ENCODE measurements around the gene VCL. TPM values are rescaled to one million over a fixed set of nuclear protein-coding genes. Genes with fewer than 3 reads are reported as not detected.
"Not testable (repeated sequence)": the region's sequence is repeated elsewhere in the genome, so short reads cannot be mapped to it uniquely, and the experiment has no call there.

Gene VCL
- total and polyA plus RNA-seq, 5 donors, result 74.6 to 246 (median 216) TPM

- H3K4me3 ChIP-seq (ENCODE audit: low read length); ATAC-seq; H3K9me3 ChIP-seq (ENCODE audit: control insufficient read depth, low read length); H3K4me1 ChIP-seq (ENCODE audit: control insufficient read depth, insufficient read depth, low read length); H3K27ac ChIP-seq (ENCODE audit: low read length); intact Hi-C loops (cut with DNase I); H3K27me3 ChIP-seq (ENCODE audit: control insufficient read depth, insufficient read depth): not testable (repeated sequence)
- WGBS, result 97% methylated on average over 12 of the region's 12 CpGs
- DNase-seq, result peak in 1 of 3 donors; percentile 33
These were observed 34.4 kb upstream of the VCL start for GRCh38 chr10:73963533-73963932.

DNA sequence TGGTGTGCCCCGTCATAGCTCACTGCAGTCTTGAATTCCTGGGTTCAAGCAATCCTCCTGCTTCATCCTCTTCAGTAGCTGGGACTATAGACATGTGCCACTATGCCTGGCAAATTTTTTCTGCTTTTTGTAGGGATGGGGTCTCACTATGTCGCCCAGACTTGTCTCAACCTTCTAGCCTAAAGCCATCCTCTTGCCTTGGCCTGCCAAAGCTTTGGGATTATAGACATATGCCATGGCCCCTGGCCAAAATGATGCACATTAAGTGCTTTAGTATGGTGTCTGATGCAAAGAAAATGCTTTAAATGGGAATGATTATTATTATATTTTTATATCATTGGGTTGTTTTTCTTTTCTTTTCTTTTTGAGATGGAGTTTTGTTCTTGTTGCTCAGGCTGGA lies 33.2 kb upstream of the VCL start:
- Histone ChIP-seq H3K27me3 (ENCODE audit: control insufficient read depth, insufficient read depth) (no peaks in the 10 kb centered on the region), H3K27ac (ENCODE audit: low read length) (no peak overlapping the region)

DNA sequence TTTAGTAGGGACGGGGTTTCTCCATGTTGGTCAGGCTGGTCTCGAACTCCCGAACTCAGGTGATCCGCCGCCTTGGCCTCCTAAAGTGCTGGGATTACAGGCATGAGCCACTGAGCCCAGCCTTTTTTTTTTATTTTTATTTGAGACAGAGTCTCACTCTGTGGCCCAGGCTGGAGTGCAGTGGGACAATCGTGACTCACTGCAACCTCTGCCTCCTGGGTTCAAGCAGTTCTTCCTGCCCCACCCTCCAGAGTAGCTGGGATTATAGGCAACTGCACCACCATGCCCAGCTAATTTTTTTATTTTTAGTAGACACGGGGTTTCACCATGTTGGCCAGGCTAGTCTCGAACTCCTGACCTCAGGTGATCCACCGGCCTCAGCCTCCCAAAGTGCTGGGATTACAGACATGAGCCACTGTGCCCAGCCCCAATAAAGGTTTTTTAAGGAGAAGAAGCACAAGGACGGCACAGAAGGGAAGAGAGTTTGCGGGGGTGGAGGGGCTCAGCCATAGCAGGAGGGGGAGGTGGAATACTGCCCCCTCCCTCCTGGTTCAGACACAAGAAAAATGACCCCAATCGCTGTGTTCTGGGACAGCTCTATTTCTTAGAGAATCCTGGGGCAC lies 32.5 kb upstream of the VCL start:
- DNase-seq; H3K9me3 ChIP-seq (ENCODE audit: control insufficient read depth, low read length); H3K27me3 ChIP-seq (ENCODE audit: control insufficient read depth, insufficient read depth); H3K4me3 ChIP-seq (ENCODE audit: low read length); intact Hi-C loops (cut with DNase I); H3K4me1 ChIP-seq (ENCODE audit: control insufficient read depth, insufficient read depth, low read length): not testable (repeated sequence)
- WGBS, result 80% methylated on average over 12 of the region's 12 CpGs
- H3K27ac ChIP-seq (ENCODE audit: low read length), result peak overlapping the region; percentile 58
- ATAC-seq, result peak in 1 of 2 donors; percentile 62

More for the DNA sequence above, 33.2 kb upstream of the VCL start:
- Histone ChIP-seq H3K4me3 (ENCODE audit: low read length) (no peak overlapping the region), H3K9me3 (ENCODE audit: control insufficient read depth, low read length) (no peaks in the 10 kb centered on the region), H3K4me1 (ENCODE audit: control insufficient read depth, insufficient read depth, low read length) (peaks cover 4% of the 10 kb centered on the region)
- intact Hi-C loops (cut with DNase I), result no loop called here
- 96% methylated on average over 2 of the region's 2 CpGs for WGBS
- DNase-seq (no peak), ATAC-seq (no peak)

- DNase-seq (peak; percentile 86 to 90 (median 89)), ATAC-seq (peak; percentile 95)
- H3K4me1 ChIP-seq (ENCODE audit: control insufficient read depth, insufficient read depth, low read length), result peaks cover 4% of the 10 kb centered on the region
- no peaks in the 10 kb centered on the region for H3K27me3 ChIP-seq (ENCODE audit: control insufficient read depth, insufficient read depth)
- intact Hi-C loops (cut with DNase I), result no loop called here
- peak overlapping the region; percentile 78 for H3K27ac ChIP-seq (ENCODE audit: low read length)
- WGBS, result 14% methylated on average over 16 of the region's 16 CpGs
- no peak overlapping the region for H3K4me3 ChIP-seq (ENCODE audit: low read length)
- no peaks in the 10 kb centered on the region for H3K9me3 ChIP-seq (ENCODE audit: control insufficient read depth, low read length)
These were observed 31.8 kb upstream of the VCL start for GRCh38 chr10:73965890-73966768.

- ATAC-seq, result no peak
- H3K4me1 ChIP-seq (ENCODE audit: control insufficient read depth, insufficient read depth, low read length), result peaks cover 4% of the 10 kb centered on the region
- H3K9me3 ChIP-seq (ENCODE audit: control insufficient read depth, low read length), result no peaks in the 10 kb centered on the region
- intact Hi-C loops (cut with DNase I), result no loop called here
- 88% methylated on average over 4 of the region's 4 CpGs for WGBS
- no peak for DNase-seq
- H3K27me3 ChIP-seq (ENCODE audit: control insufficient read depth, insufficient read depth), result no peaks in the 10 kb centered on the region
- H3K27ac ChIP-seq (ENCODE audit: low read length), result peak overlapping the region; percentile 32
- no peak overlapping the region for H3K4me3 ChIP-seq (ENCODE audit: low read length)
These were observed 30.9 kb upstream of the VCL start for GRCh38 chr10:73967022-73967429.

DNA sequence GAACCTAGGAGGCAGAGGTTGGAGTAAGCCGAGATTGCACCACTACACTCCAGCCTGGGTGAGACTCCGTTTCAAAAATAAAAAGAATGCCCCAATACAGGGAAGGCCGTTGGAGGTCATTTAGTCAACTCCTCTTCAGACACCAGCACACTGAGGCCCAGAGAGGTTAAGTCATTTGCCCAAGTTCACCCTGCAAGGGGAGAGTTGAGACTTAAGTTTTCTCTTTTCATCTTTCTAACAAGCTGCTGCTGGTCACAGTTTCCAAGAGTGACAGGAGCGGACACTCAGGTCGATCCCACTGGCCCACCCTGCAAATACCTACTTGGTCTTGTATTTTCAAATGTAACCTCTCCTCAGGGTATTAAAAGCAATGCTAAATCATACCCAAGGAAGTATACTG lies 30.4 kb upstream of the VCL start:
- intact Hi-C loops (cut with DNase I), result no loop called here

GRCh38 chr10:73968098-73968521 lies 29.8 kb upstream of the VCL start:
- no peak overlapping the region for H3K4me3 ChIP-seq (ENCODE audit: low read length)

More for the DNA sequence above, 30.4 kb upstream of the VCL start:
- DNase-seq (no peak), ATAC-seq (no peak)
- Histone ChIP-seq H3K9me3 (ENCODE audit: control insufficient read depth, low read length) (no peaks in the 10 kb centered on the region), H3K4me1 (ENCODE audit: control insufficient read depth, insufficient read depth, low read length) (peaks cover 4% of the 10 kb centered on the region), H3K27me3 (ENCODE audit: control insufficient read depth, insufficient read depth) (no peaks in the 10 kb centered on the region), H3K4me3 (ENCODE audit: low read length) (no peak overlapping the region), H3K27ac (ENCODE audit: low read length) (no peak overlapping the region)
- 92% methylated on average over 5 of the region's 5 CpGs for WGBS

GRCh38 chr10:73969224-73969841 lies 28.6 kb upstream of the VCL start:
- H3K9me3 ChIP-seq (ENCODE audit: control insufficient read depth, low read length), result no peaks in the 10 kb centered on the region
- 82% methylated on average over 5 of the region's 5 CpGs for WGBS
- ATAC-seq, result no peak
- intact Hi-C loops (cut with DNase I), result no loop called here
- H3K4me3 ChIP-seq (ENCODE audit: low read length), result no peak overlapping the region
- H3K27ac ChIP-seq (ENCODE audit: low read length), result no peak overlapping the region
- H3K27me3 ChIP-seq (ENCODE audit: control insufficient read depth, insufficient read depth), result no peaks in the 10 kb centered on the region
- H3K4me1 ChIP-seq (ENCODE audit: control insufficient read depth, insufficient read depth, low read length), result peaks cover 4% of the 10 kb centered on the region
- DNase-seq, result no peak

More at GRCh38 chr10:73968098-73968521, 29.8 kb upstream of the VCL start:
- Histone ChIP-seq H3K9me3 (ENCODE audit: control insufficient read depth, low read length) (no peaks in the 10 kb centered on the region), H3K27me3 (ENCODE audit: control insufficient read depth, insufficient read depth) (no peaks in the 10 kb centered on the region), H3K27ac (ENCODE audit: low read length) (no peak overlapping the region), H3K4me1 (ENCODE audit: control insufficient read depth, insufficient read depth, low read length) (peaks cover 4% of the 10 kb centered on the region)
- DNase-seq (peak in 2 of 3 donors; percentile 68 to 71), ATAC-seq (no peak)
- intact Hi-C loops (cut with DNase I), result no loop called here
- 54% methylated on average over 6 of the region's 6 CpGs for WGBS

- DNase-seq (no peak), ATAC-seq (no peak)
- intact Hi-C loops (cut with DNase I), result no loop called here
- Histone ChIP-seq H3K9me3 (ENCODE audit: control insufficient read depth, low read length) (no peaks in the 10 kb centered on the region), H3K4me1 (ENCODE audit: control insufficient read depth, insufficient read depth, low read length) (peaks cover 4% of the 10 kb centered on the region), H3K27ac (ENCODE audit: low read length) (no peak overlapping the region), H3K4me3 (ENCODE audit: low read length) (no peak overlapping the region), H3K27me3 (ENCODE audit: control insufficient read depth, insufficient read depth) (no peaks in the 10 kb centered on the region)
- 94% methylated on average over 2 of the region's 2 CpGs for WGBS
These were observed 27.1 kb upstream of the VCL start for GRCh38 chr10:73970845-73971244.

GRCh38 chr10:73971636-73972354 lies 26.1 kb upstream of the VCL start:
- 91% methylated on average over 2 of the region's 2 CpGs for WGBS

More at GRCh38 chr10:73971636-73972354, 26.1 kb upstream of the VCL start:
- H3K4me3 ChIP-seq (ENCODE audit: low read length), result no peak overlapping the region
- intact Hi-C loops (cut with DNase I), result no loop called here
- DNase-seq (no peak), ATAC-seq (no peak)
- H3K9me3 ChIP-seq (ENCODE audit: control insufficient read depth, low read length), result no peaks in the 10 kb centered on the region
- H3K27ac ChIP-seq (ENCODE audit: low read length), result no peak overlapping the region
- peaks cover 4% of the 10 kb centered on the region for H3K4me1 ChIP-seq (ENCODE audit: control insufficient read depth, insufficient read depth, low read length)
- no peaks in the 10 kb centered on the region for H3K27me3 ChIP-seq (ENCODE audit: control insufficient read depth, insufficient read depth)

All from right cardiac atrium (tissue), 5 donors.